K562 (cell line): ENCODE results near the gene ELFN2. TPM values are rescaled to one million over a fixed set of nuclear protein-coding genes. Genes with fewer than 3 reads are reported as not detected.
A peak's percentile ranks its signal among the peaks of the same experiment; 100 is the strongest.

Experiments used
- ATAC-seq: fragments of 200-7000 bp; cut with Tn5 transposase; 3 replicates; pipeline ENCODE4 v1.9.1; 2020; ENCODE audit warnings: moderate library complexity
- BruUV-seq: library from RNA; stranded (reverse); fragments of 400-500 nt; replicated peaks from 2 replicates; lab custom pipeline; 2021; lab: Mats Ljungman, UMichigan
- CTCF ChIA-PET: fragments of 300-600 bp; formaldehyde crosslinking; extraction: SDS; loops from one replicate; lab custom pipeline; 2021; ENCODE audit warnings: low intra/inter-chr PET ratio; lab: Yijun Ruan, JAX
- POLR2A ChIA-PET: fragments of 300-600, 350-650 bp; sonication (Branson Sonifier 250); formaldehyde crosslinking; extraction: SDS; loops from one replicate; lab custom pipeline; 2021; ENCODE audit warnings: antibody characterized with exemption, inconsistent platforms; lab: Yijun Ruan, JAX
- DNase-seq, 4 experiments: peaks; one replicate each; pipeline versions ENCODE4 v3.0.0 to v3.0.0-alpha.2; 2011 to 2018; ENCODE audit warnings: low spot score in 3 of 4, mixed read lengths in 3 of 4; ENCODE audit errors: extremely low read depth in 1 of 4
- FAIRE-seq: peaks from 2 replicates; lab custom pipeline; 2011; peaks lifted over from hg19 to GRCh38; lab: Jason Lieb, UNC
- H2AFZ ChIP-seq: 2 replicates; pipeline ENCODE4 v1.6.0; 2011; ENCODE audit warnings: low read depth, low read length, control low read depth, inconsistent platforms
- H3K27ac ChIP-seq: fragments of 200-600 bp; 3 replicates; pipeline ENCODE4 v1.8.0; 2011; ENCODE audit warnings: low read depth, mild to moderate bottlenecking, control low read depth, inconsistent platforms, low read length, moderate library complexity, mixed read lengths; ENCODE audit errors: extremely low read depth
- H3K27me3 ChIP-seq, 2 experiments: fragments of 300-600 bp in 1 of 2; 2 replicates in 1 of 2; 3 replicates in 1 of 2; pipeline versions ENCODE4 v1.6.0 to v1.8.0; 2011; ENCODE audit warnings: inconsistent platforms in 2 of 2, low read length in 2 of 2, mild to moderate bottlenecking in 1 of 2, mixed read lengths in 1 of 2, moderate library complexity in 1 of 2; ENCODE audit not compliant: control insufficient read depth in 2 of 2, insufficient read depth in 2 of 2
- H3K36me3 ChIP-seq: fragments of 300-600 bp; 3 replicates; pipeline ENCODE4 v1.8.0; 2011; ENCODE audit warnings: mild to moderate bottlenecking, low read length, inconsistent platforms; ENCODE audit not compliant: control insufficient read depth, insufficient read depth
- H3K4me1 ChIP-seq, 2 experiments: fragments of 200-600 bp in 1 of 2; replicated peaks in 1 of 2; 2 replicates in 1 of 2; 3 replicates in 1 of 2; pipeline versions ENCODE4 v1.5.1 to v1.8.0; 2011; ENCODE audit warnings: inconsistent platforms in 2 of 2, low read length in 2 of 2, mild to moderate bottlenecking in 1 of 2, mixed read lengths in 1 of 2, moderate library complexity in 1 of 2; ENCODE audit not compliant: control insufficient read depth in 2 of 2, insufficient read depth in 2 of 2
- H3K4me2 ChIP-seq: 2 replicates; pipeline ENCODE4 v1.6.1; 2011; ENCODE audit warnings: low read length, control low read depth, inconsistent platforms, mixed read lengths; ENCODE audit not compliant: insufficient read depth
- H3K4me3 ChIP-seq: fragments of 200-600 bp; sonication (generic), shearing (Covaris generic); 2 replicates; pipeline ENCODE4 v1.5.1; 2016; ENCODE audit warnings: control low read depth, inconsistent platforms
- H3K79me2 ChIP-seq: fragments of 200-600 bp; 3 replicates; pipeline ENCODE4 v1.8.0; 2011; ENCODE audit warnings: low read length, inconsistent platforms; ENCODE audit not compliant: control insufficient read depth, insufficient read depth
- H3K9ac ChIP-seq, 2 experiments: 2 replicates each; pipeline versions ENCODE4 v1.6.0 to v1.6.1; 2011; ENCODE audit warnings: low read depth in 2 of 2, low read length in 2 of 2, control low read depth in 1 of 2, inconsistent platforms in 1 of 2, mild to moderate bottlenecking in 1 of 2, mixed read lengths in 1 of 2; ENCODE audit not compliant: insufficient read depth in 1 of 2
- H3K9me1 ChIP-seq: one replicate; pipeline ENCODE4 v1.6.0; 2011; ENCODE audit warnings: inconsistent platforms, mild to moderate bottlenecking, low read length, moderate library complexity; ENCODE audit not compliant: control insufficient read depth, insufficient read depth
- H3K9me3 ChIP-seq: replicated peaks from 2 replicates; pipeline ENCODE4 v1.5.1; 2011; ENCODE audit warnings: low read depth, low read length, inconsistent platforms; ENCODE audit not compliant: control insufficient read depth, insufficient read depth
- H4K20me1 ChIP-seq: replicated peaks from 2 replicates; pipeline ENCODE4 v1.6.1; 2011; ENCODE audit warnings: low read length, inconsistent platforms, mixed read lengths; ENCODE audit not compliant: control insufficient read depth, insufficient read depth
- CCAR2 ChIP-seq: fragments of 200-400 bp; formaldehyde crosslinking; IDR thresholded peaks from 2 replicates; pipeline ENCODE4 v1.6.1; 2017; ENCODE audit warnings: mild to moderate bottlenecking, low read depth, low read length
- CTCFL ChIP-seq: IDR thresholded peaks from 2 replicates; pipeline ENCODE4 v1.6.1; 2011; ENCODE audit warnings: borderline replicate concordance, low read depth, mild to moderate bottlenecking, moderate library complexity, low read length; ENCODE audit not compliant: insufficient read depth, poor library complexity, severe bottlenecking
- HSF4 ChIP-seq: fragments of 250-450 bp; sonication (Bioruptor Pico); IDR thresholded peaks from 2 replicates; pipeline ENCODE4 v2.1.2; 2022; ENCODE audit warnings: mild to moderate bottlenecking, moderate library complexity, borderline replicate concordance
- JUND ChIP-seq, 2 experiments: IDR thresholded peaks; 2 replicates in 1 of 2; 3 replicates in 1 of 2; pipeline ENCODE4 v1.6.1; 2011; ENCODE audit warnings: borderline replicate concordance in 2 of 2, low read depth in 2 of 2, low read length in 2 of 2, improper control_type of control experiment in 1 of 2, missing biosample characterization in 1 of 2, missing genetic modification characterization in 1 of 2, missing genetic modification reagents in 1 of 2
- KAT8 ChIP-seq: fragments of 450-650 bp; IDR thresholded peaks from 2 replicates; pipeline ENCODE4 v1.6.1; 2016; ENCODE audit warnings: low read depth, mild to moderate bottlenecking
- L3MBTL2 ChIP-seq: fragments of 450-650 bp; IDR thresholded peaks from 2 replicates; pipeline ENCODE4 v1.6.1; 2016; ENCODE audit warnings: mild to moderate bottlenecking, moderate library complexity
- NUFIP1 ChIP-seq: fragments of 450-650 bp; IDR thresholded peaks from 2 replicates; pipeline ENCODE4 v1.6.1; 2018; ENCODE audit not compliant: partially characterized antibody
- RBM25 ChIP-seq: fragments of 200-400 bp; formaldehyde crosslinking; IDR thresholded peaks from 2 replicates; pipeline ENCODE4 v1.6.1; 2018; ENCODE audit warnings: low read length, low read depth, moderate library complexity; ENCODE audit not compliant: severe bottlenecking
- ZFP36 ChIP-seq: fragments of 150-350 bp; IDR thresholded peaks from 2 replicates; pipeline ENCODE4 v1.6.1; 2018; ENCODE audit warnings: low read length, low read depth; ENCODE audit not compliant: partially characterized antibody
- ZNF12 ChIP-seq: sonication (generic); formaldehyde crosslinking; IDR thresholded peaks from 2 replicates; pipeline ENCODE4 v1.4.0; 2020; ENCODE audit warnings: mild to moderate bottlenecking, missing genetic modification reagents
- ZNF239 ChIP-seq: fragments of 250-450 bp; sonication (Bioruptor Pico); IDR thresholded peaks from 2 replicates; pipeline ENCODE4 v1.4.0; 2020; ENCODE audit warnings: mild to moderate bottlenecking
- ZNF79 ChIP-seq: fragments of 250-450 bp; sonication (Bioruptor Pico); IDR thresholded peaks from 2 replicates; pipeline ENCODE4 v1.4.0; 2020; ENCODE audit warnings: low read depth, mild to moderate bottlenecking, moderate library complexity
- ZSCAN29 ChIP-seq: fragments of 450-650 bp; IDR thresholded peaks from 2 replicates; pipeline ENCODE4 v1.6.1; 2017
- WGBS: fragments of 100-300 bp; shearing (Covaris generic); methylation state at CpG from one replicate; pipeline ENCODE4 v1.1.6; 2016; ENCODE audit warnings: low coverage, mixed read lengths; ENCODE audit not compliant: insufficient coverage; ENCODE audit errors: missing lambda C conversion rate; 5-methylcytosine and 5-hydroxymethylcytosine counted together
- in situ Hi-C: fragments of 300-500 bp; cut with MboI; formaldehyde crosslinking; loops from 4 replicates; pipeline ENCODE4 v1.15.0; 2018; ENCODE audit warnings: inconsistent platforms, mixed read lengths
- intact Hi-C: fragments of 100-400 bp; cut with micrococcal nuclease; formaldehyde crosslinking; loops from 2 replicates; pipeline ENCODE4 v1.14.2; 2022
- polyA plus RNA-seq, 8 experiments: library from polyadenylated mRNA; depleted of rRNA in 4 of 8; stranded (reverse) in 5 of 8; unstranded in 3 of 8; fragments of >200 nt; fragmentation: Nextera tagmentation in 2 of 8; fragmentation: Illumina TruSeq in 1 of 8; extraction: Ambion mirVana in 2 of 8; extraction: Trizol in 1 of 8; gene quantifications; 2 replicates each; pipeline versions ENCODE4 v1.2.1 to v1.2.3, GENCODE V29; 2011 to 2014; ENCODE audit warnings: inconsistent platforms in 1 of 8, missing spikeins in 1 of 8
- total RNA-seq, 7 experiments: library from RNA; depleted of rRNA in 6 of 7; stranded (reverse); fragments of >200 nt in 6 of 7; fragmentation: Illumina TruSeq in 2 of 7; extraction: Trizol in 2 of 7; gene quantifications; 2 replicates each; pipeline versions ENCODE4 v1.2.1 to v1.2.3, GENCODE V29; 2011 to 2021; ENCODE audit warnings: low replicate concordance in 1 of 7
- TF ChIP-seq, protein P1 (sequence below): fragments of 200-800 bp; sonication (Bioruptor generic); IDR thresholded peaks from 2 replicates; pipeline ENCODE4 v1.6.1; 2017; ENCODE audit warnings: missing genetic modification characterization, missing compliant biosample characterization

ELFN2 gene
- total and polyA plus RNA-seq, 9 of the 15 experiments (the other 6 are each of a cell fraction or from before 2014, with no cell fraction given) = not detected

DNA sequence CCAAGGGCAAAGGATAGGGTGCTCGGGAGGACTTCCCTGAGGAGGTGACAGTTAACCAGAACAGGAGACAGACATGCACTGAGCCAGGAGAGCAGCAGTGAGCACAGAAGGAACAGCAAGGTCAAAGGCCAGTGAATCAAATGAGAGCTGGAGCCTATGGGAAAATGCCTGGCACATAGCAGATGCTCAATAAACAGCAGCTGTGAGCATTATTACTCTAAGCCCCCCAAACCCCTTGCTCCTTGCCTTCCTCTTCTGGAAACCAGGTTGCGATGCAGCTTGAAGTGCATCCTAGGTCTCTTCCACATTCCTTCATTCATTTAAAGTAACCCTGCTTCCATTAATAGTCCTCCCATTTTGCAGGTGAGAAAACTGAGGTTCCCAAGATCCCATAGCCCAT lies 13.0 kb downstream of the ELFN2 start:
- no peak for ATAC-seq
- WGBS = 0% methylated on average over 2 of the region's 2 CpGs
- in situ Hi-C loops (no loop called here), intact Hi-C loops (no loop called here)
- no peak for DNase-seq
- FAIRE-seq = no peak
- no TSS peak for BruUV-seq
- no peak for TF ChIP-seq ZNF12 (CRISPR knock-in tag)
- TF ChIP-seq CTCFL = no peak
- TF ChIP-seq RBM25 = peak; percentile 23
- TF ChIP-seq ZSCAN29 = no peak
- TF ChIP-seq ZNF239 (CRISPR knock-in tag) = no peak
- no peak for TF ChIP-seq CCAR2
- peak; percentile 18 for TF ChIP-seq ZFP36
- no peak for TF ChIP-seq ZNF79
- TF ChIP-seq HSF4 (CRISPR knock-in tag) = no peak
- TF ChIP-seq JUND (IDR thresholded peaks at IDR 0.05; ENCODE audit: borderline replicate concordance, low read depth, low read length) = no peak
- TF ChIP-seq JUND (tag; IDR thresholded peaks at IDR 0.05; ENCODE audit: borderline replicate concordance, low read depth, low read length) = no peak
- TF ChIP-seq, protein P1, sequence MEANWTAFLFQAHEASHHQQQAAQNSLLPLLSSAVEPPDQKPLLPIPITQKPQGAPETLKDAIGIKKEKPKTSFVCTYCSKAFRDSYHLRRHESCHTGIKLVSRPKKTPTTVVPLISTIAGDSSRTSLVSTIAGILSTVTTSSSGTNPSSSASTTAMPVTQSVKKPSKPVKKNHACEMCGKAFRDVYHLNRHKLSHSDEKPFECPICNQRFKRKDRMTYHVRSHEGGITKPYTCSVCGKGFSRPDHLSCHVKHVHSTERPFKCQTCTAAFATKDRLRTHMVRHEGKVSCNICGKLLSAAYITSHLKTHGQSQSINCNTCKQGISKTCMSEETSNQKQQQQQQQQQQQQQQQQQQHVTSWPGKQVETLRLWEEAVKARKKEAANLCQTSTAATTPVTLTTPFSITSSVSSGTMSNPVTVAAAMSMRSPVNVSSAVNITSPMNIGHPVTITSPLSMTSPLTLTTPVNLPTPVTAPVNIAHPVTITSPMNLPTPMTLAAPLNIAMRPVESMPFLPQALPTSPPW (CRISPR knock-in tag) = no peak
- TF ChIP-seq KAT8 = no peak
- no peak for TF ChIP-seq NUFIP1
- no peak for TF ChIP-seq L3MBTL2
- H3K9ac ChIP-seq = no peak overlapping the region
- no peak overlapping the region for H3K4me3 ChIP-seq
- POLR2A ChIA-PET = no interaction called here
- H3K9me1 ChIP-seq = no peaks in the 10 kb centered on the region
- H2AFZ ChIP-seq = no peak overlapping the region
- no peaks in the 10 kb centered on the region for H4K20me1 ChIP-seq
- no peak overlapping the region for H3K27ac ChIP-seq
- CTCF ChIA-PET = no interaction called here
- no peak overlapping the region for H3K4me2 ChIP-seq
- no peaks in the 10 kb centered on the region for H3K36me3 ChIP-seq
- no peaks in the 10 kb centered on the region for H3K9me3 ChIP-seq
- peaks cover 0 to 13% of the 10 kb centered on the region in 2 experiments; a peak in 2 of 5 replicates for H3K4me1 ChIP-seq
- no peaks in the 10 kb centered on the region for H3K79me2 ChIP-seq
- H3K27me3 ChIP-seq = peaks cover 0 to 13% of the 10 kb centered on the region in 2 experiments; a peak in 4 of 5 replicates
